NCI-H345 treated with DMSO at 0.1 percent for 48 hours (cell line): ENCODE data around the gene P2RX6.
"Not testable (repeated sequence)": the region's sequence is repeated elsewhere in the genome, so short reads cannot be mapped to it uniquely, and the experiment has no call there.

Experiments
- DNase-seq: peaks from one replicate; lab custom pipeline; 2025; ENCODE audit not compliant: unreplicated experiment; lab: John Stamatoyannopoulos, UW

Gene P2RX6

GRCh38 chr22:21014726-21015465, at the start of gene P2RX6:
Gene P2RX6 (plus strand): TSS chr22:21015165. CDS start chr22:21015175, 10 bp downstream.
- DNase-seq: no peak

- no peak for DNase-seq
Observed at GRCh38 chr22:20965888-20966855, 48.8 kb upstream of the P2RX6 start.

GRCh38 chr22:20966883-20967696, 47.9 kb upstream of the P2RX6 start, which contains the start of gene AIFM3:
Gene AIFM3 (plus strand): TSS chr22:20967255. CDS start chr22:20967945, 690 bp downstream.
- no peak for DNase-seq

- no peak for DNase-seq
Observed at GRCh38 chr22:20967697-20968211, 47.2 kb upstream of the P2RX6 start.

GRCh38 chr22:20968281-20968977, 46.5 kb upstream of the P2RX6 start:
- DNase-seq: no peak

GRCh38 chr22:20970939-20971657, 43.9 kb upstream of the P2RX6 start:
- no peak for DNase-seq

GRCh38 chr22:20972014-20972694, 42.8 kb upstream of the P2RX6 start:
- not testable (repeated sequence) for DNase-seq

GRCh38 chr22:20972933-20973577, 41.9 kb upstream of the P2RX6 start:
- DNase-seq: no peak

- no peak for DNase-seq
Observed at GRCh38 chr22:20973634-20974286, 41.2 kb upstream of the P2RX6 start.

GRCh38 chr22:20974336-20974955, 40.5 kb upstream of the P2RX6 start:
- DNase-seq: no peak

- no peak for DNase-seq
Observed at GRCh38 chr22:20975541-20976290, 39.2 kb upstream of the P2RX6 start.

GRCh38 chr22:20976291-20976877, 38.6 kb upstream of the P2RX6 start:
- no peak for DNase-seq

GRCh38 chr22:20977019-20977418, 37.9 kb upstream of the P2RX6 start:
- no peak for DNase-seq

GRCh38 chr22:20977516-20978170, 37.3 kb upstream of the P2RX6 start:
- no peak for DNase-seq

- no peak for DNase-seq
Observed at GRCh38 chr22:20978419-20978818, 36.5 kb upstream of the P2RX6 start.
